Right lobe of liver (tissue), 4 donors: ENCODE data around the gene ARHGAP44.

Experiments used
- CTCF ChIP-seq, 4 donors: fragments of 200-600 bp in 3 of 4; fragments of 450-650 bp in 1 of 4; IDR thresholded peaks; one replicate each; pipeline versions ENCODE4 v1.5.1 to v1.8.0; 2016 to 2022; ENCODE audit warnings: antibody characterized with exemption in 4 of 4, mild to moderate bottlenecking in 2 of 4
- POLR2A ChIP-seq: fragments of 450-650 bp; IDR thresholded peaks from one replicate; pipeline ENCODE4 v1.6.1; 2017; ENCODE audit warnings: antibody characterized with exemption, mild to moderate bottlenecking
- donor health status: DM: no; HTN: no; CAD: no.
- donor health status: DM: no; HTN: no; CAD: no.
- donor health status: DM: no; HTN: yes; CAD: no.

- TF ChIP-seq POLR2A (no peak), CTCF (IDR thresholded peaks at IDR 0.05) (no peak)
Measured at GRCh38 chr17:12974005-12974531, 184.8 kb downstream of the ARHGAP44 start.
